NCI-H2107 treated with DMSO at 0.1 percent for 48 hours (cell line): ENCODE data around the gene TP73.

Experiments
- DNase-seq: peaks from one replicate; lab custom pipeline; 2025; ENCODE audit not compliant: unreplicated experiment; lab: John Stamatoyannopoulos, UW

TP73 gene

GRCh38 chr1:3651026-3651929 lies 1.0 kb upstream of the TP73 start:
- DNase-seq: no peak

GRCh38 chr1:3652548-3653285 lies 401 bp downstream of the TP73 start:
- no peak for DNase-seq

GRCh38 chr1:3653286-3653618 lies 936 bp downstream of the TP73 start:
- no peak for DNase-seq

GRCh38 chr1:3654549-3655281 lies 2.4 kb downstream of the TP73 start:
- no peak for DNase-seq

GRCh38 chr1:3656450-3657095 lies 4.3 kb downstream of the TP73 start:
- no peak for DNase-seq

GRCh38 chr1:3657096-3657475 lies 4.8 kb downstream of the TP73 start:
- no peak for DNase-seq

- no peak for DNase-seq
These were observed 5.4 kb downstream of the TP73 start for GRCh38 chr1:3657578-3658230.

- no peak for DNase-seq
These were observed 5.9 kb downstream of the TP73 start for GRCh38 chr1:3658231-3658615.

- no peak for DNase-seq
These were observed 6.8 kb downstream of the TP73 start for GRCh38 chr1:3659093-3659492.

GRCh38 chr1:3660704-3661103 lies 8.4 kb downstream of the TP73 start:
- DNase-seq: no peak

- no peak for DNase-seq
These were observed 9.3 kb downstream of the TP73 start for GRCh38 chr1:3661631-3662030.

- DNase-seq: no peak
These were observed 9.9 kb downstream of the TP73 start for GRCh38 chr1:3662080-3662671.

GRCh38 chr1:3663999-3664699 lies 11.8 kb downstream of the TP73 start:
- no peak for DNase-seq

GRCh38 chr1:3664700-3665375 lies 12.5 kb downstream of the TP73 start:
- DNase-seq: no peak

- DNase-seq: no peak
These were observed 15.8 kb downstream of the TP73 start for GRCh38 chr1:3668148-3668547.

- no peak for DNase-seq
These were observed 16.4 kb downstream of the TP73 start for GRCh38 chr1:3668585-3669300.

GRCh38 chr1:3669421-3669821 lies 17.1 kb downstream of the TP73 start:
- DNase-seq: no peak

GRCh38 chr1:3669971-3670431 lies 17.7 kb downstream of the TP73 start:
- DNase-seq: no peak
